Endothelial cell of umbilical vein (primary cell): Measurements from ENCODE around the gene CXCL16. TPM values are rescaled to one million over a fixed set of nuclear protein-coding genes. Genes with fewer than 3 reads are reported as not detected.

Experiments
- BruUV-seq: library from RNA; stranded (reverse); fragments of 400-500 nt; replicated peaks from 2 replicates; lab custom pipeline; 2021; lab: Mats Ljungman, UMichigan
- CTCF ChIA-PET: fragments of 300-600, 350-600 bp; sonication (Branson Sonifier 250); formaldehyde crosslinking; loops from one replicate; lab custom pipeline; 2021; ENCODE audit warnings: antibody characterized with exemption, inconsistent platforms; lab: Charles Lee
- POLR2A ChIA-PET: fragments of 300-600, 350-600 bp; sonication (Branson Sonifier 250); formaldehyde crosslinking; loops from one replicate; lab custom pipeline; 2021; ENCODE audit warnings: antibody characterized with exemption, inconsistent platforms; lab: Charles Lee
- DNase-seq: peaks from one replicate; pipeline ENCODE4 v3.0.0-alpha.2; 2011; ENCODE audit warnings: low read depth, low spot score
- FAIRE-seq: peaks from 2 replicates; lab custom pipeline; 2011; peaks lifted over from hg19 to GRCh38; lab: Jason Lieb, UNC
- H2AFZ ChIP-seq: 2 replicates; pipeline ENCODE4 v1.6.0; 2012; ENCODE audit warnings: low read depth, low read length, control low read depth, inconsistent platforms
- H3K27ac ChIP-seq: 2 replicates; pipeline ENCODE4 v1.5.1; 2011; ENCODE audit warnings: low read depth, mild to moderate bottlenecking, control low read depth, low read length, moderate library complexity; ENCODE audit not compliant: insufficient read depth
- H3K27me3 ChIP-seq, 2 experiments: 2 replicates each; pipeline versions ENCODE4 v1.6.0 to v1.6.1; 2011; ENCODE audit warnings: low read length in 2 of 2, mixed read lengths in 1 of 2; ENCODE audit not compliant: control insufficient read depth in 2 of 2, insufficient read depth in 2 of 2
- H3K36me3 ChIP-seq, 2 experiments: 2 replicates in 1 of 2; 3 replicates in 1 of 2; pipeline ENCODE4 v1.5.1; 2011; ENCODE audit warnings: low read length in 2 of 2, mild to moderate bottlenecking in 1 of 2, moderate library complexity in 1 of 2; ENCODE audit not compliant: control insufficient read depth in 2 of 2, insufficient read depth in 2 of 2; ENCODE audit errors: extremely low read depth in 1 of 2
- H3K4me1 ChIP-seq: 3 replicates; pipeline ENCODE4 v1.5.1; 2011; ENCODE audit warnings: mild to moderate bottlenecking, low read length; ENCODE audit not compliant: control insufficient read depth, insufficient read depth; ENCODE audit errors: extremely low read depth
- H3K4me2 ChIP-seq: 2 replicates; pipeline ENCODE4 v1.6.1; 2011; ENCODE audit warnings: low read length, control low read depth, mixed read lengths; ENCODE audit not compliant: insufficient read depth
- H3K4me3 ChIP-seq, 3 experiments: fragments of 200-600 bp in 1 of 3; sonication (generic), shearing (Covaris generic) in 1 of 3; replicated peaks in 1 of 3; 2 replicates each; pipeline ENCODE4 v1.5.1; 2011 to 2016; ENCODE audit warnings: control low read depth in 3 of 3, low read length in 3 of 3, mild to moderate bottlenecking in 2 of 3, inconsistent platforms in 1 of 3, low read depth in 1 of 3, moderate library complexity in 1 of 3; ENCODE audit not compliant: insufficient read depth in 1 of 3
- H3K79me2 ChIP-seq: 2 replicates; pipeline ENCODE4 v1.6.0; 2012; ENCODE audit warnings: low read length, inconsistent platforms; ENCODE audit not compliant: control insufficient read depth, insufficient read depth
- H3K9ac ChIP-seq: replicated peaks from 2 replicates; pipeline ENCODE3; 2011; ENCODE audit warnings: low read length, control low read depth; ENCODE audit not compliant: insufficient read depth; ENCODE audit errors: extremely low read depth
- H3K9me1 ChIP-seq: replicated peaks from 3 replicates; pipeline ENCODE4 v1.6.0; 2011; ENCODE audit warnings: mild to moderate bottlenecking, low read length; ENCODE audit not compliant: control insufficient read depth, insufficient read depth; ENCODE audit errors: extremely low read depth
- H3K9me3 ChIP-seq: replicated peaks from 2 replicates; pipeline ENCODE4 v1.5.1; 2012; ENCODE audit warnings: low read length, inconsistent platforms; ENCODE audit not compliant: control insufficient read depth, insufficient read depth
- H4K20me1 ChIP-seq: replicated peaks from 2 replicates; pipeline ENCODE3; 2011; ENCODE audit warnings: mild to moderate bottlenecking, low read length; ENCODE audit not compliant: control insufficient read depth, insufficient read depth; ENCODE audit errors: extremely low read depth
- EZH2 ChIP-seq: IDR thresholded peaks from 2 replicates; pipeline ENCODE4 v1.6.1; 2012; ENCODE audit warnings: borderline replicate concordance, low read depth, mild to moderate bottlenecking, moderate library complexity, low read length, inconsistent platforms; ENCODE audit not compliant: severe bottlenecking
- FOS ChIP-seq: IDR thresholded peaks from 2 replicates; pipeline ENCODE4 v1.6.1; 2011; ENCODE audit warnings: mild to moderate bottlenecking, low read length, moderate library complexity, borderline replicate concordance; ENCODE audit not compliant: insufficient read depth
- GATA2 ChIP-seq: IDR thresholded peaks from 2 replicates; pipeline ENCODE4 v1.7.0; 2011; ENCODE audit warnings: low read depth, mild to moderate bottlenecking, moderate library complexity, mixed read lengths, low read length; ENCODE audit not compliant: insufficient read length, insufficient read depth
- JUN ChIP-seq: IDR thresholded peaks from 2 replicates; pipeline ENCODE4 v1.6.1; 2011; ENCODE audit warnings: borderline replicate concordance, low read depth; ENCODE audit not compliant: insufficient read length, insufficient read depth
- MYC ChIP-seq: IDR thresholded peaks from one replicate; pipeline ENCODE4 v1.6.1; 2011; ENCODE audit warnings: mild to moderate bottlenecking, low read depth, low read length
- POLR2A ChIP-seq: IDR thresholded peaks from 2 replicates; pipeline ENCODE4 v1.6.1; 2012; ENCODE audit warnings: low read depth, mild to moderate bottlenecking, control low read depth, low read length
- POLR2AphosphoS5 ChIP-seq: IDR thresholded peaks from 2 replicates; pipeline ENCODE4 v1.6.1; 2012; ENCODE audit warnings: low read depth, mild to moderate bottlenecking, control low read depth, low read length, moderate library complexity; ENCODE audit not compliant: insufficient read depth
- dilution Hi-C: fragments of 300-500 bp; cut with MboI; formaldehyde crosslinking; loops from one replicate; pipeline ENCODE4 v1.15.0; 2019; ENCODE audit warnings: low sequenced_read_pairs; ENCODE audit not compliant: extremely low pct_ligation_motif_present
- intact Hi-C: fragments of 100-400 bp; cut with micrococcal nuclease; formaldehyde crosslinking; loops from one replicate; pipeline ENCODE4 v1.10.0; 2022
- polyA plus RNA-seq, 4 experiments: library from polyadenylated mRNA; depleted of rRNA in 3 of 4; stranded (reverse) in 3 of 4; unstranded in 1 of 4; fragments of >200 nt; gene quantifications; 2 replicates each; pipeline versions ENCODE4 v1.2.1 to v1.2.3, GENCODE V29; 2011 to 2012; ENCODE audit warnings: missing spikeins in 1 of 4
- total RNA-seq: library from RNA; stranded (reverse); gene quantifications from 2 replicates; pipeline ENCODE4 v1.2.3, GENCODE V29; 2021
- TF ChIP-seq, protein P1 (sequence below), 2 donors: IDR thresholded peaks; 1 replicate in 1 of 2; 2 replicates in 1 of 2; pipeline ENCODE4 v1.5.1; 2011; ENCODE audit warnings: low read length in 2 of 2, mild to moderate bottlenecking in 2 of 2, moderate library complexity in 2 of 2, control low read depth in 1 of 2, inconsistent platforms in 1 of 2, low read depth in 1 of 2; ENCODE audit not compliant: insufficient read depth in 1 of 2; ENCODE audit errors: extremely low read depth in 1 of 2
- TF ChIP-seq, protein P2 (sequence below): IDR thresholded peaks from 2 replicates; pipeline ENCODE4 v1.6.1; 2011; ENCODE audit not compliant: insufficient read depth, insufficient read length

CXCL16 gene
- total and polyA plus RNA-seq, 2 donors (not counting 3 experiments of a cell fraction or from before 2014, with no cell fraction given) = 4.8 to 6.1 TPM

DNA sequence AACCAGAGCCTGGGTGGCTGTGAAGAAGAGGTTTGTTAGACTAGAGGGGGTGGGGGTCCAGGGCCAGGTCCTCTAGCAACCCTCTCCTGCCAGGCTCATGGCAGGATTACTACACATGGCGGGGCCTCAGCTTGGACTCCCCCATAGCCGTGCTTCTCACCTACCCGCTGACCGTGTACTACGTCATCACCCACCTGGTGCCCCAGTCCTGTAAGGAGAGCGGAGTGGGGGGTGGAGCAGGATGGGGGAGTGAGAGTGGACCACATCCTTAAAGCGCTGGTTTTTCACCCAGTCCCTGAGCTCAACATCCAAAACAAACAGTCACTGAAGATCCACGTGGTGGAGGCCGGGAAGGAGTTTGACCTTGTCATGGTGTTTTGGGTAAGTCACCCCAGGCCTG is 4.2 kb upstream of the CXCL16 start:
- no peaks in the 10 kb centered on the region for H4K20me1 ChIP-seq
- H3K27me3 ChIP-seq = peaks cover under 1 to 10% of the 10 kb centered on the region in 2 experiments
- H3K4me3 ChIP-seq = no peak overlapping the region
- no peaks in the 10 kb centered on the region for H3K79me2 ChIP-seq
- ChIA-PET POLR2A (no interaction called here), CTCF (interaction anchor here (1.2 to 1.6 kb wide), 3 partner anchors 12 to 46 kb away, joined by 3 to 10 read pairs (median 3); no protein-coding TSS in a partner anchor)
- dilution Hi-C loops = no loop called here
- FAIRE-seq (no peak), DNase-seq (no peak)
- H3K9me3 ChIP-seq = no peaks in the 10 kb centered on the region
- no peak overlapping the region for H2AFZ ChIP-seq
- H3K36me3 ChIP-seq = no peaks in the 10 kb centered on the region
- no peak overlapping the region for H3K9ac ChIP-seq
- intact Hi-C loops = no loop called here
- H3K9me1 ChIP-seq = no peaks in the 10 kb centered on the region
- TF ChIP-seq, protein P1, sequence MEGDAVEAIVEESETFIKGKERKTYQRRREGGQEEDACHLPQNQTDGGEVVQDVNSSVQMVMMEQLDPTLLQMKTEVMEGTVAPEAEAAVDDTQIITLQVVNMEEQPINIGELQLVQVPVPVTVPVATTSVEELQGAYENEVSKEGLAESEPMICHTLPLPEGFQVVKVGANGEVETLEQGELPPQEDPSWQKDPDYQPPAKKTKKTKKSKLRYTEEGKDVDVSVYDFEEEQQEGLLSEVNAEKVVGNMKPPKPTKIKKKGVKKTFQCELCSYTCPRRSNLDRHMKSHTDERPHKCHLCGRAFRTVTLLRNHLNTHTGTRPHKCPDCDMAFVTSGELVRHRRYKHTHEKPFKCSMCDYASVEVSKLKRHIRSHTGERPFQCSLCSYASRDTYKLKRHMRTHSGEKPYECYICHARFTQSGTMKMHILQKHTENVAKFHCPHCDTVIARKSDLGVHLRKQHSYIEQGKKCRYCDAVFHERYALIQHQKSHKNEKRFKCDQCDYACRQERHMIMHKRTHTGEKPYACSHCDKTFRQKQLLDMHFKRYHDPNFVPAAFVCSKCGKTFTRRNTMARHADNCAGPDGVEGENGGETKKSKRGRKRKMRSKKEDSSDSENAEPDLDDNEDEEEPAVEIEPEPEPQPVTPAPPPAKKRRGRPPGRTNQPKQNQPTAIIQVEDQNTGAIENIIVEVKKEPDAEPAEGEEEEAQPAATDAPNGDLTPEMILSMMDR (IDR thresholded peaks at IDR 0.05; ENCODE audit: extremely low read depth in 1 of 2, insufficient read depth in 1 of 2, low read depth in 1 of 2, low read length in 2 of 2) = no peak
- TF ChIP-seq POLR2AphosphoS5 (no peak), MYC (no peak), JUN (no peak), POLR2A (no peak), GATA2 (no peak), FOS (no peak), EZH2 (no peak)
- TF ChIP-seq, protein P2, sequence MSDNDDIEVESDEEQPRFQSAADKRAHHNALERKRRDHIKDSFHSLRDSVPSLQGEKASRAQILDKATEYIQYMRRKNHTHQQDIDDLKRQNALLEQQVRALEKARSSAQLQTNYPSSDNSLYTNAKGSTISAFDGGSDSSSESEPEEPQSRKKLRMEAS = no peak
- no TSS peak for BruUV-seq
- peaks cover 6% of the 10 kb centered on the region for H3K4me1 ChIP-seq
- no peak overlapping the region for H3K4me2 ChIP-seq
- no peak overlapping the region for H3K27ac ChIP-seq
